Spleen (tissue), 11 donors: ENCODE results near the gene C8G. TPM values are rescaled to one million over a fixed set of nuclear protein-coding genes. Genes with fewer than 3 reads are reported as not detected.

Source experiments
- DNase-seq: peaks from one replicate; pipeline ENCODE4 v3.0.0-alpha.2; 2020
- H3K27ac ChIP-seq, 8 donors: fragments of 200-600 bp; sonication (generic) in 7 of 8; 1 replicate in 4 of 8; 2 replicates in 4 of 8; pipeline versions ENCODE4 v1.5.0 to v1.8.0; 2016 to 2021; ENCODE audit warnings: inconsistent platforms in 4 of 8, mild to moderate bottlenecking in 4 of 8, moderate library complexity in 1 of 8
- H3K27me3 ChIP-seq, 7 donors: fragments of 200-600 bp; sonication (generic) in 6 of 7; replicated peaks in 1 of 7; 1 replicate in 4 of 7; 2 replicates in 3 of 7; pipeline versions ENCODE4 v1.5.0 to v1.8.0; 2016 to 2021; ENCODE audit warnings: inconsistent platforms in 3 of 7, mild to moderate bottlenecking in 1 of 7
- H3K36me3 ChIP-seq, 6 donors: fragments of 200-600 bp; sonication (generic) in 5 of 6; 1 replicate in 4 of 6; 2 replicates in 2 of 6; pipeline versions ENCODE4 v1.5.0 to v1.8.0; 2016 to 2021; ENCODE audit warnings: inconsistent platforms in 2 of 6
- H3K4me1 ChIP-seq, 6 donors: fragments of 200-600 bp; sonication (generic) in 5 of 6; 1 replicate in 3 of 6; 2 replicates in 3 of 6; pipeline versions ENCODE4 v1.5.0 to v1.8.0; 2016 to 2021; ENCODE audit warnings: inconsistent platforms in 3 of 6
- H3K4me3 ChIP-seq, 8 donors: fragments of 200-600 bp; sonication (generic) in 7 of 8; 1 replicate in 4 of 8; 2 replicates in 4 of 8; pipeline versions ENCODE4 v1.5.0 to v1.8.0; 2016 to 2021; ENCODE audit warnings: inconsistent platforms in 4 of 8, mild to moderate bottlenecking in 4 of 8, moderate library complexity in 2 of 8
- H3K9me3 ChIP-seq, 8 donors: fragments of 200-600 bp; sonication (generic) in 7 of 8; 1 replicate in 4 of 8; 2 replicates in 4 of 8; pipeline versions ENCODE4 v1.5.0 to v1.8.0; 2016 to 2021; ENCODE audit warnings: inconsistent platforms in 4 of 8
- POLR2A ChIP-seq, 3 donors: fragments of 450-650 bp; IDR thresholded peaks; one replicate each; pipeline ENCODE4 v1.5.1; 2017; ENCODE audit warnings: antibody characterized with exemption in 3 of 3, mild to moderate bottlenecking in 1 of 3
- POLR2AphosphoS5 ChIP-seq, 3 donors: sonication (generic); formaldehyde crosslinking; IDR thresholded peaks; one replicate each; pipeline ENCODE4 v1.5.1; 2017; ENCODE audit warnings: antibody characterized with exemption in 3 of 3
- WGBS, 5 donors: extraction: QIAGEN DNeasy Blood & Tissue Kit in 3 of 5; methylation state at CpG; one replicate each; pipeline versions ENCODE4 v1.1.5 to v1.1.7; 2013 to 2018; 5-methylcytosine and 5-hydroxymethylcytosine counted together
- intact Hi-C: fragments of 100-400 bp; cut with DNase I; formaldehyde crosslinking; loops from one replicate; pipeline ENCODE4 v1.15.0; 2023; ENCODE audit warnings: low total_unique reads
- polyA plus RNA-seq, 3 donors: library from polyadenylated mRNA; stranded (reverse); fragments of 200-250 nt; gene quantifications; one replicate each; pipeline ENCODE4 v1.2.1, GENCODE V29; 2013
- total RNA-seq, 7 donors: library from RNA; depleted of rRNA in 3 of 7; stranded (reverse); fragments of >200 nt in 3 of 7; fragmentation: NEBNext Ultra II Directional in 4 of 7; extraction: Animal tissue kit (Norgen Biotek cat#: 25700) in 4 of 7; gene quantifications; one replicate each; pipeline versions ENCODE4 v1.1.0 to v1.2.1, GENCODE V29; 2016 to 2021
- TF ChIP-seq, protein P1 (sequence below), 11 experiments: fragments of 200-600 bp in 7 of 11; fragments of 450-650 bp in 4 of 11; sonication (generic) in 4 of 11; IDR thresholded peaks in 8 of 11; conservative IDR thresholded peaks in 3 of 11; 1 replicate in 7 of 11; 2 replicates in 4 of 11; pipeline versions ENCODE4 v1.4.0 to v1.8.0; 2016 to 2021; ENCODE audit warnings: antibody characterized with exemption in 11 of 11, inconsistent platforms in 4 of 11, mild to moderate bottlenecking in 1 of 11
- donor health status: healthy with polysubstance abuse.
- donor health status: DM: no; HTN: no; CAD: no; lungs with moderate emphysema.
- donor health status: DM: no; HTN: no; CAD: no.
- donor health status: Bipolar disorder and iron deficiency.
- donor health status: healthy.
- donor health status: DM: no; HTN: no; CAD: no.
- donor health status: DM: yes; HTN: yes; CAD: no.

Gene C8G
- total and polyA plus RNA-seq, 10 donors = 2.3 to 7.4 (median 3.7) TPM; not detected in 1

DNA sequence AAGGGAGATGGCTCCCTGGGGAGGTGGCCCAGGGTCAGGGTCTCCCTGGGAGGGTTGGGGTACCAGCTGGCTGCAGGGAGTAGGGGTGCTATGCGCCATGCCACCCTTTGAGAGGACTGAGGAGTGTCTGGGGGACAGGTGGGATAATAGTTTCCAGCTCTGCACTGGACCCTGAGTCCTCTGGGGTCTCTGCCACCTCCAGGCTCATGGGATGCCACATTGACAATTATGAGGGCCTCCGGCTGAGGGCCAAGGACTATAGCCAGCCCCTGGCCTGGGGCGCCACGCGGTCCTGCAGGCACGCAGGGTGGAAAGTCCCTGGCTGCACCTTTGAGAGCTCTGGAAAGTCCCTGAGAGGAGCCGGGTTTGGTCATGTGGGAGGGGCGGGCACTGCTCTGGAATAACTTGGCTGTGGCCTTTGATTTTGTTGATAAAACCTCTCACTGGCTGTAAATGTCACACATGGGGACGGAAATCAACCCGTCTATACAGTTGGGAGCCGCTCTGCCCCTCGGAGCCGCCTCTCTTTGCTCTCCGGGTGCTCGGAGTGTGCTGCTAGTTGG, 42.7 kb upstream of the C8G start:
- peaks cover 0 to 93% (median 41%) of the 10 kb centered on the region in 6 donors for H3K36me3 ChIP-seq
- TF ChIP-seq, protein P1, sequence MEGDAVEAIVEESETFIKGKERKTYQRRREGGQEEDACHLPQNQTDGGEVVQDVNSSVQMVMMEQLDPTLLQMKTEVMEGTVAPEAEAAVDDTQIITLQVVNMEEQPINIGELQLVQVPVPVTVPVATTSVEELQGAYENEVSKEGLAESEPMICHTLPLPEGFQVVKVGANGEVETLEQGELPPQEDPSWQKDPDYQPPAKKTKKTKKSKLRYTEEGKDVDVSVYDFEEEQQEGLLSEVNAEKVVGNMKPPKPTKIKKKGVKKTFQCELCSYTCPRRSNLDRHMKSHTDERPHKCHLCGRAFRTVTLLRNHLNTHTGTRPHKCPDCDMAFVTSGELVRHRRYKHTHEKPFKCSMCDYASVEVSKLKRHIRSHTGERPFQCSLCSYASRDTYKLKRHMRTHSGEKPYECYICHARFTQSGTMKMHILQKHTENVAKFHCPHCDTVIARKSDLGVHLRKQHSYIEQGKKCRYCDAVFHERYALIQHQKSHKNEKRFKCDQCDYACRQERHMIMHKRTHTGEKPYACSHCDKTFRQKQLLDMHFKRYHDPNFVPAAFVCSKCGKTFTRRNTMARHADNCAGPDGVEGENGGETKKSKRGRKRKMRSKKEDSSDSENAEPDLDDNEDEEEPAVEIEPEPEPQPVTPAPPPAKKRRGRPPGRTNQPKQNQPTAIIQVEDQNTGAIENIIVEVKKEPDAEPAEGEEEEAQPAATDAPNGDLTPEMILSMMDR (IDR thresholded peaks at IDR 0.05 in 8 of 11, conservative IDR thresholded peaks at IDR 0.05 in 3 of 11) = no peak
- TF ChIP-seq POLR2A (IDR thresholded peaks at IDR 0.05) (peak in 1 of 3 donors; percentile 35), POLR2AphosphoS5 (IDR thresholded peaks at IDR 0.05) (peak; percentile 55 to 65 (median 56))
- H3K4me1 ChIP-seq = peaks cover 34 to 76% (median 52%) of the 10 kb centered on the region in 6 donors
- 31 to 52% (median 39%) methylated on average over 9 to 15 of the region's 15 CpGs for WGBS, 5 donors
- intact Hi-C loops = no loop called here
- H3K9me3 ChIP-seq = no peaks in the 10 kb centered on the region
- H3K27me3 ChIP-seq = no peaks in the 10 kb centered on the region
- peak overlapping the region; percentile 67 to 92 (median 82) for H3K27ac ChIP-seq
- peak; percentile 87 for DNase-seq
- peak overlapping the region in 3 of 8 donors; percentile 12 to 47 (median 13) for H3K4me3 ChIP-seq

DNA sequence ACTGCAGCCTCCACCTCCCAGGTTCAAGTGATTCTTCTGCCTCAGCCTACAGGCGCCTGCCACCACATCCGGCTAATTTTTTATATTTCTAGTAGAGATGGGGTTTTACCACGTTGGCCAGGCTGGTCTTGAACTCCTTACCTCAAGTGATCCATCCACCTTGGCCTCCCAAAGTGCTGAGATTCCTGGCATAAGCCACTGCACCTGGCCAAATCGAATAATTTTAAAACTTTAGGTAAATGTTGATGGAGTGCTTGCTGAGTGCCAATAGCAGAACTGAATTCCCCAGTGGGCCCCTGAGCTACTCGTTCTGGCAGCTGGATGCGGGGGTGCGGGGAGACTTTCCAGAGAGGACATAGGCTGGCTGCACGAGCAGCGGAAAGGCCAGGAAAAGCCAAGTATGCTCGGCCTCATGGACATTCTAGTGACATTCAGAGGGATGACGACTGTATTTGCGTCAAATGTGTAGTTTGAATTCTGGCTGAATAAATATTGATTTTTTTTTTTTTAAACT, 41.9 kb upstream of the C8G start:
- Histone ChIP-seq H3K4me1 (peaks cover 34 to 70% (median 50%) of the 10 kb centered on the region in 6 donors), H3K9me3 (no peaks in the 10 kb centered on the region), H3K27ac (peak overlapping the region; percentile 67 to 92 (median 82)), H3K27me3 (no peaks in the 10 kb centered on the region), H3K36me3 (peaks cover 0 to 98% (median 47%) of the 10 kb centered on the region in 6 donors), H3K4me3 (no peak overlapping the region)
- TF ChIP-seq POLR2A (IDR thresholded peaks at IDR 0.05) (no peak), POLR2AphosphoS5 (IDR thresholded peaks at IDR 0.05) (peak in 2 of 3 donors; percentile 45 to 47)
- intact Hi-C loops = no loop called here
- 51 to 79% (median 68%) methylated on average over 12 of the region's 12 CpGs for WGBS, 5 donors
- peak; percentile 72 for DNase-seq

DNA sequence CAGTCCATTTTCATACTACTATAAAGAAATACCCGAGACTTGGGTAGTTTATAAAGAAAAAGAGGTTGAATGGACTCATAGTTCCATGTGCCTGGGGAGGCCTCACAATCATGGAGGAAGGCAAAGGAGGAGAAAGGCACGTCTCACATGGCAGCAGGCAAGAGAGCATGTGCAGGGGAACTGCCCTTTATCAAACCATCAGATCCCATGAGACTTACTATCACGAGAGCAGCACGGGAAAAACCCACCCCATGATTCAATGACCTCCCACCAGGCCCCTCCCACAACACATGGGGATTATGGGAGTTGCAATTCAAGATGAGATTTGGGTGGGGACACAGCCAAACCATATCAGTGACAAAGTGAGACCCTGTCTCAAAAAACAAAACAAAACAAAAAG, 38.8 kb upstream of the C8G start:
- no peak for DNase-seq
- no peaks in the 10 kb centered on the region for H3K9me3 ChIP-seq
- 63 to 78% (median 68%) methylated on average over 4 of the region's 4 CpGs for WGBS, 5 donors
- H3K4me3 ChIP-seq = no peak overlapping the region
- TF ChIP-seq, protein P1 (IDR thresholded peaks at IDR 0.05 in 8 of 11, conservative IDR thresholded peaks at IDR 0.05 in 3 of 11) = no peak
- TF ChIP-seq POLR2A (IDR thresholded peaks at IDR 0.05) = no peak
- no peak for TF ChIP-seq POLR2AphosphoS5 (IDR thresholded peaks at IDR 0.05)
- peaks cover 0 to 98% (median 48%) of the 10 kb centered on the region in 6 donors for H3K36me3 ChIP-seq
- peaks cover 27 to 48% (median 36%) of the 10 kb centered on the region in 6 donors for H3K4me1 ChIP-seq
- peak overlapping the region in 3 of 8 donors; percentile 23 to 92 (median 87) for H3K27ac ChIP-seq
- H3K27me3 ChIP-seq = no peaks in the 10 kb centered on the region
- intact Hi-C loops = no loop called here

DNA sequence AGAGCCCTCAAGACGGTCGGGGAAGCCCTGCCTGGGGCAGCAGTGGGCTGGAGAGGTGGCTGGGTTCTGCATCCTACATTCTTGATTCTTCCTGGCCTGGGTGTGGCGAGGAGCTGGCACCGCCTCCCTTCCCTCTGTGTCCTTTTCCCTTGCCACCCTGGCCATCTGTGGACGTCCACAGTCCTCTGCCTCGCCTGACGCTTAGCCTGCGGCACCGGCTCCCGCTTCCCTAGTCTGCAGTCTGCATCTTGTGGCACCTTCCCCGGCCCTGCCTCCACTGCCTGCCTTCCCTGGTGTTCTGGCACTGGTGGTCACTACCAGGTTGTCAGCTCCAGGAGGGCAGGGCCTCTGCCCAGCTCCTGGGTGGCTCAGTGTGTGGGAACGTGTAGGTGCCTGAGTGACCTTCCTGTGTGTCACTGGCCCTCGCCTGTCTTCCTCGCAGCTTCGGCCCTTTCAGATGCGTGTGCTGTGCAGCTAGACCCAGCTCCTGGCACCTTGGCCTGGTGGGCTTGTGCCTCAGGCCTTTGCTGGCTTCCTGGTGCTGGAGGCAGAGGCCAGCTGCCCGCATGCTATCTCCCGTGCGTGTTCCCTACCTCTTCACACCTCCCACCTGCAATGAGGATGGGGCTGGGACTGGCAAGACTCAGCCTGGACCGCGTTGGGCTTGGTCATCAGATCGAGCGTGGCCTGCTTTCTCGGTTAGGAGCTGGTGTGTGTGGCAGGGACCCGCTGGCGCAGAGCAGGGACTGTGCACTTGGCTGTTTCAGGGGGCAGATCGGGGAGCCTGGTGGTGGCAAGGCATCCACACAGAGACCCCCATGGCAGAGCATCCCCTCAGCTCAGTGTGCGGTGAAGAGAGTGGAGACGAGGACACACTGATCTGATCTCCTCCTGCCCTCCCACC, 37.8 kb upstream of the C8G start:
- intact Hi-C loops = no loop called here
- Histone ChIP-seq H3K36me3 (peaks cover 0 to 96% (median 53%) of the 10 kb centered on the region in 6 donors), H3K27me3 (no peaks in the 10 kb centered on the region), H3K9me3 (no peaks in the 10 kb centered on the region), H3K4me1 (peaks cover 17 to 44% (median 26%) of the 10 kb centered on the region in 6 donors), H3K4me3 (no peak overlapping the region), H3K27ac (peak overlapping the region in 2 of 8 donors; percentile 23 to 92)
- 96 to 98% (median 96%) methylated on average over 25 to 29 of the region's 29 CpGs for WGBS, 5 donors
- peak; percentile 60 for DNase-seq
- no peak for TF ChIP-seq POLR2AphosphoS5 (IDR thresholded peaks at IDR 0.05)
- TF ChIP-seq, protein P1 (IDR thresholded peaks at IDR 0.05 in 8 of 11, conservative IDR thresholded peaks at IDR 0.05 in 3 of 11) = no peak
- TF ChIP-seq POLR2A (IDR thresholded peaks at IDR 0.05) = no peak
